Heart left ventricle (tissue), 16 donors: Measurements from ENCODE around the gene CDC16. TPM values are rescaled to one million over a fixed set of nuclear protein-coding genes. Genes with fewer than 3 reads are reported as not detected.

Experiments
- ATAC-seq, 4 donors: fragments of 200-7000 bp; cut with Tn5 transposase; one replicate each; pipeline ENCODE4 v1.9.1; 2020 to 2022; ENCODE audit warnings: moderate library complexity in 4 of 4, mild to moderate bottlenecking in 3 of 4, moderate number of reproducible peaks in 1 of 4
- DNase-seq, 5 donors: peaks; one replicate each; pipeline ENCODE4 v3.0.0-alpha.2; 2020
- H3K27ac ChIP-seq, 12 donors: fragments of 200-600 bp; sonication (generic) in 4 of 12; one replicate each; pipeline versions ENCODE4 v1.5.0 to v1.8.0; 2016 to 2022; ENCODE audit warnings: mild to moderate bottlenecking in 2 of 12
- H3K27me3 ChIP-seq, 9 donors: fragments of 200-600 bp; sonication (generic) in 2 of 9; one replicate each; pipeline versions ENCODE4 v1.5.1 to v1.8.0; 2016 to 2022; ENCODE audit warnings: mild to moderate bottlenecking in 3 of 9
- H3K36me3 ChIP-seq, 9 donors: fragments of 200-600 bp; sonication (generic) in 2 of 9; one replicate each; pipeline versions ENCODE4 v1.5.0 to v1.8.0; 2018 to 2022; ENCODE audit warnings: mild to moderate bottlenecking in 2 of 9
- H3K4me1 ChIP-seq, 12 donors: fragments of 200-600 bp; sonication (generic) in 4 of 12; one replicate each; pipeline versions ENCODE4 v1.5.0 to v1.8.0; 2016 to 2022; ENCODE audit warnings: mild to moderate bottlenecking in 3 of 12
- H3K4me3 ChIP-seq, 12 donors: fragments of 200-600 bp; sonication (generic) in 4 of 12; one replicate each; pipeline versions ENCODE4 v1.5.0 to v1.8.0; 2017 to 2022; ENCODE audit warnings: mild to moderate bottlenecking in 9 of 12, moderate library complexity in 4 of 12
- H3K9me3 ChIP-seq, 12 donors: fragments of 200-600 bp; sonication (generic) in 4 of 12; one replicate each; pipeline versions ENCODE4 v1.5.0 to v1.8.0; 2016 to 2022; ENCODE audit warnings: mild to moderate bottlenecking in 1 of 12
- POLR2A ChIP-seq, 2 donors: fragments of 450-650 bp; IDR thresholded peaks; one replicate each; pipeline ENCODE4 v1.6.1; 2017; ENCODE audit warnings: antibody characterized with exemption in 2 of 2, mild to moderate bottlenecking in 2 of 2, moderate library complexity in 2 of 2
- WGBS, 4 donors: extraction: QIAGEN DNeasy Blood & Tissue Kit in 2 of 4; methylation state at CpG; one replicate each; pipeline versions ENCODE4 v1.1.5 to v1.1.7; 2013 to 2018; 5-methylcytosine and 5-hydroxymethylcytosine counted together
- intact Hi-C, 10 donors: fragments of 100-400 bp; cut with DNase I; formaldehyde crosslinking; loops; one replicate each; pipeline versions ENCODE4 v1.11.1 to v1.14.2; 2022
- polyA plus RNA-seq, 2 donors: library from polyadenylated mRNA; stranded (reverse); fragments of 200-250 nt; gene quantifications; one replicate each; pipeline ENCODE4 v1.2.3, GENCODE V29; 2013
- total RNA-seq, 9 donors: library from RNA; depleted of rRNA in 2 of 9; stranded (reverse); fragments of >200 nt in 2 of 9; fragmentation: NEBNext Ultra II Directional in 3 of 9; extraction: Animal tissue kit (Norgen Biotek cat#: 25700) in 3 of 9; gene quantifications; one replicate each; pipeline versions ENCODE4 v1.1.0 to v1.2.4, GENCODE V29; 2016 to 2023
- TF ChIP-seq, protein P1 (sequence below), 12 donors: fragments of 200-600 bp; sonication (generic) in 4 of 12; IDR thresholded peaks; one replicate each; pipeline versions ENCODE4 v1.5.0 to v1.8.0; 2018 to 2022; ENCODE audit warnings: antibody characterized with exemption in 12 of 12, mild to moderate bottlenecking in 5 of 12
- donor health status: ischemic (EF 13 %, LVEDD 7.1; RV severe dilation, severe dysfunction).
- donor health status: healthy with polysubstance abuse.
- donor health status: DM: no; HTN: yes; CAD: no.
- donor health status: DM: no; HTN: no; CAD: no.
- donor health status: ischemic (EF 25% LVEDD 6.9; RV normal size, moderate dysfunction).
- donor health status: ischemic (EF 25% LVEDD 5.7; RV mildly dilated, moderate dysfunction).
- donor health status: healthy.
- donor health status: DM: yes; HTN: yes; CAD: no.
- donor health status: ischemic (EF 35%, LVEDD 5.7; RV mildly dilated, moderate dysfunction).
- donor health status: nonischemic (EF 11% LVEDD 7.7; RV severe dilation, severe dysfunction).
- donor health status: DM: yes; HTN: yes; CAD: no.
- donor health status: PGD.
- donor health status: ischemic (EF 29% LVEDD 5.4; RV normal size, mild dysfunction).
- donor health status: nonischemic (EF 23%, LVEDD 6.1; RV moderate dilation, normal function).

The CDC16 gene
- total and polyA plus RNA-seq, 11 donors = 20.0 to 41.7 (median 32.4) TPM

DNA sequence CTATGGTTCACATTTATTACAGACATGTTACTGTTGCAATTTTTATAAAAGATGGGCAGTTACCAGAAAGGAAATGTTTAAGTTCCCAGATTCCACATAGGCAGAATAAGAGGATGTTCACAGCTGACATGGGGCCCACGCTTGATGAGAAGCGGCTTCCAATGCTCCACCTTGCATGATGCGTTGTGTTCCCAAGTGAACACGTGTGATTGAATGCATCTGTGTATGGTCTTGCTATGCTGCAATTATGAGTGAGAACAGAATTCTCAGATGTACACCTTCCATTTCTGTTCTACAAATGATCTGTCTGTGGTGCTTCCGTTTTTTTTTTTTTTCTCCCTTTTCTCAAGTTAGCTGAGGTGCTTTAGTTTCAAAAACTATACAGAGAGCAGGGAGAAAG is 62.2 kb downstream of the CDC16 start:
- intact Hi-C loops = no loop called here
- Histone ChIP-seq H3K27me3 (no peaks in the 10 kb centered on the region), H3K4me1 (no peaks in the 10 kb centered on the region), H3K36me3 (peaks cover 0 to 85% (median 69%) of the 10 kb centered on the region in 9 donors), H3K4me3 (no peak overlapping the region), H3K9me3 (no peaks in the 10 kb centered on the region), H3K27ac (no peak overlapping the region)
- DNase-seq (no peak), ATAC-seq (no peak)
- TF ChIP-seq, protein P1, sequence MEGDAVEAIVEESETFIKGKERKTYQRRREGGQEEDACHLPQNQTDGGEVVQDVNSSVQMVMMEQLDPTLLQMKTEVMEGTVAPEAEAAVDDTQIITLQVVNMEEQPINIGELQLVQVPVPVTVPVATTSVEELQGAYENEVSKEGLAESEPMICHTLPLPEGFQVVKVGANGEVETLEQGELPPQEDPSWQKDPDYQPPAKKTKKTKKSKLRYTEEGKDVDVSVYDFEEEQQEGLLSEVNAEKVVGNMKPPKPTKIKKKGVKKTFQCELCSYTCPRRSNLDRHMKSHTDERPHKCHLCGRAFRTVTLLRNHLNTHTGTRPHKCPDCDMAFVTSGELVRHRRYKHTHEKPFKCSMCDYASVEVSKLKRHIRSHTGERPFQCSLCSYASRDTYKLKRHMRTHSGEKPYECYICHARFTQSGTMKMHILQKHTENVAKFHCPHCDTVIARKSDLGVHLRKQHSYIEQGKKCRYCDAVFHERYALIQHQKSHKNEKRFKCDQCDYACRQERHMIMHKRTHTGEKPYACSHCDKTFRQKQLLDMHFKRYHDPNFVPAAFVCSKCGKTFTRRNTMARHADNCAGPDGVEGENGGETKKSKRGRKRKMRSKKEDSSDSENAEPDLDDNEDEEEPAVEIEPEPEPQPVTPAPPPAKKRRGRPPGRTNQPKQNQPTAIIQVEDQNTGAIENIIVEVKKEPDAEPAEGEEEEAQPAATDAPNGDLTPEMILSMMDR (IDR thresholded peaks at IDR 0.05) = no peak
- no peak for TF ChIP-seq POLR2A (IDR thresholded peaks at IDR 0.05)
- 88 to 91% (median 90%) methylated on average over 5 of the region's 5 CpGs for WGBS, 4 donors

- H3K27me3 ChIP-seq = no peaks in the 10 kb centered on the region
- H3K9me3 ChIP-seq = no peaks in the 10 kb centered on the region
- DNase-seq (no peak), ATAC-seq (no peak)
- WGBS, 4 donors = 82 to 93% (median 90%) methylated on average over 12 of the region's 12 CpGs
- no peak for TF ChIP-seq POLR2A (IDR thresholded peaks at IDR 0.05)
- TF ChIP-seq, protein P1 (IDR thresholded peaks at IDR 0.05) = no peak
- H3K36me3 ChIP-seq = peaks cover 3 to 92% (median 69%) of the 10 kb centered on the region in 9 donors
- H3K27ac ChIP-seq = no peak overlapping the region
- no peak overlapping the region for H3K4me3 ChIP-seq
- intact Hi-C loops = no loop called here
- H3K4me1 ChIP-seq = no peaks in the 10 kb centered on the region
Observed at GRCh38 chr13:114298866-114299265, 64.2 kb downstream of the CDC16 start.

DNA sequence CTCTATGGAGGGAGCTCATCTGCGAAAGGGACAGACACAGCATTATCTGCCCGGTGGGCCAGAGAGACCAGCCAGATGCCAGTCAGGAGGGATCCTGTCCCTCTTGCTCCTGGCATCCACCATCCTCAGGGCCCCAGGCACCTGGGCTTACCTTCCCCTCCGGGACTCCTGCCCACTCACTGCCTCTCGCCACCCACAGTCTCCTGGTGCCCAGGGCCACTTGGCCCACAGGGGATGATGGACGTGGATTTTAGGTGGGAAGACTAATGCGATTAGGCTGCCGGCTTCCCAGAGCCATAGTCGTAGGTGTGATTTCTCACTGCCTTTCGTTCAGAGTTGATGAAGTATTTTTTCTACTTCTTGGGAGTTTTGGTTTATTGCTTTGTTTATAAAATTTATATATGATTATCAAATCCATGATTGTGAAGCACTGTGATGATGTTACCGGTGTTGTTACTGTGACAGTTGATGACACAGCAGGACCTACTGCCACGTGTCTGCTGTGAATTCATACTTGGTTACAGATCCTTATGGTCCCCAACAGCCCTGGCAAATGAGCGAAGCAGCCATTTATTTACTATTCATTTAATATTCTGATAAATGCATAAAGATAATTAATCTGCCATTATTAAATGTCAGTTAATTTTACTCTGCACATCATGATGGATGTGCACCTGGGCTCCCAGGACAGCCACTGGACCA is 65.1 kb downstream of the CDC16 start:
- no peak overlapping the region for H3K4me3 ChIP-seq
- no peaks in the 10 kb centered on the region for H3K9me3 ChIP-seq
- H3K27ac ChIP-seq = no peak overlapping the region
- ATAC-seq (no peak), DNase-seq (no peak)
- intact Hi-C loops = no loop called here
- peaks cover 3 to 94% (median 77%) of the 10 kb centered on the region in 9 donors for H3K36me3 ChIP-seq
- H3K27me3 ChIP-seq = no peaks in the 10 kb centered on the region
- no peaks in the 10 kb centered on the region for H3K4me1 ChIP-seq
- 91 to 96% (median 96%) methylated on average over 12 of the region's 12 CpGs for WGBS, 4 donors
- TF ChIP-seq POLR2A (IDR thresholded peaks at IDR 0.05) = no peak
- TF ChIP-seq, protein P1 (IDR thresholded peaks at IDR 0.05) = no peak

DNA sequence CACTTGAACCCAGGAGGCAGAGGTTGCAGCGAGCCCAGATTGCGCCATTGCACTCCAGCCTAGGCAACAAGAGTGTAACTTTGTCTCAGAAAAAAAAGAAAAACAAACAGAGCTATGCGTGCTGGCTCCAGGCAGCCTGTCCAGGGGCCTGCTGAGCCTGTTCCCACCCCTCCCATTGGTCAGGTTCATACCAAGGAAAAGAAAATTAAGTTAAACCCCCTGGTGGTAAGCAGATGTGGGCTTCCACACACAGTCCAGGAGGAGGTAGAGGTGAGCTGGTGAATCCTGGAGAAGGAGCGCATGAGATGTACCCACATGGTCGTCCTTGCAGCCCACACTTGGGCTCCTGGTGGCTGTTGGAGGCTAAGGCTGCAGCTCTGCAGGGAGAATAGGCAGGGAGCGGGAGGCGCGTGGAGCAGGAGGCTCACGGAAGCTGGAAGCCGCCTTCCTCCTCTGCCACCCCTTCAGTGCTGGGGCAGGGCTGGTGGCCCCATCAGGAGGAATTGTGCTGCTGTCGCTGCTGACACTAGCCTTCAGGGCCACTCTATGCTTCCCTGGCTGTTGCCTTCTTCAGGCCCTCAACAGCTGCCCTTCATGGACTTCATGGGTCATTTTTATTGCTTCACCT is 69.1 kb downstream of the CDC16 start:
- 90 to 95% (median 91%) methylated on average over 10 to 11 of the region's 11 CpGs for WGBS, 4 donors
- Histone ChIP-seq H3K4me1 (no peaks in the 10 kb centered on the region), H3K36me3 (peaks cover 3 to 91% (median 76%) of the 10 kb centered on the region in 9 donors), H3K4me3 (no peak overlapping the region), H3K27me3 (no peaks in the 10 kb centered on the region), H3K27ac (no peak overlapping the region), H3K9me3 (no peaks in the 10 kb centered on the region)
- ATAC-seq (peak in 1 of 4 donors; percentile 18), DNase-seq (no peak)
- intact Hi-C loops = no loop called here
- TF ChIP-seq, protein P1 (IDR thresholded peaks at IDR 0.05) = no peak
- no peak for TF ChIP-seq POLR2A (IDR thresholded peaks at IDR 0.05)
